ENCODE measurements around the gene DPY19L2. TPM values are rescaled to one million over a fixed set of nuclear protein-coding genes. Genes with fewer than 3 reads are reported as not detected.
"Not testable (repeated sequence)": the region's sequence is repeated elsewhere in the genome, so short reads cannot be mapped to it uniquely, and the experiment has no call there.

The DPY19L2 gene
- polyA plus RNA-seq, 5 donors: 17.3 to 29.0 (median 27.4) TPM

- not testable (repeated sequence) for DNase-seq
These were observed 129.6 kb downstream of the DPY19L2 start for GRCh38 chr12:63538656-63539055.

DNA sequence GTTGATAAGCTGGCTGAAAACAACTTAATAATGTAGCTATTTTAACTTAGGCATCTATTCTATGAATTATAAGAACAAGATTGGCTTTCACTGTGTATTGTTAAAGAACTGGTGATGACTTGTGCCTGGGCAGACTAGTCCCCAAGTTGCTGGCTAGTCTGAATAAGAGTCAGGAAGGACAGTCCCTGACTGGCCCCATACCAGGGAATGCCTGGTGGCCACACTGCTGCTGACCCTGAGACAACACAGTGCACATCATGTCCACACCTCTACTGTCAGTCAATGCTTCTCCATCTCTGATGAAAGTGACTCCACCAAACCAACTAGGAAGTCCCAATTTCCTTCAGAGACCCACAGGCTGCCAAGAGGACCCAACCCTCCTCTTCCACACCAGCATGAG lies 130.5 kb downstream of the DPY19L2 start:
- DNase-seq: not testable (repeated sequence)

- not testable (repeated sequence) for DNase-seq
These were observed 138.7 kb downstream of the DPY19L2 start for GRCh38 chr12:63529641-63530040.

DNA sequence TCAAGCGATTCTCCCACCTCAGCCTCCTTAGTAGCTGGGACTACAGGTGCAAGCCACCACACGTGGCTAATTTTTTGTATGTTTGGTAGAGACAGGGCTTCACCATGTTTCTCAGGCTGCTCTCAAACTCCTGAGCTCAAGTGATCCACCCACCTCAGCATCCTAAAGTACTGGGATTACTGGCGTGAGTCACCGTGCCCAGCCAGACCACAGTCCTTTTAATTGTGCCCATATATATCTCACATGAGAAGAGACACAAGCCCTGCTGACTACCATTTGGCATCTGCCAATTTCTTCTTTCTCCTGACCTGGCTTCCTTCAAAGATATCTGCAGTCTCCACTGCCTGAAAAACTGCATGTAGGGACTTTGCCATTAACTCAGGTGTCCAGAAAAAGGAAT lies 142.5 kb downstream of the DPY19L2 start:
- no peak for DNase-seq

DNA sequence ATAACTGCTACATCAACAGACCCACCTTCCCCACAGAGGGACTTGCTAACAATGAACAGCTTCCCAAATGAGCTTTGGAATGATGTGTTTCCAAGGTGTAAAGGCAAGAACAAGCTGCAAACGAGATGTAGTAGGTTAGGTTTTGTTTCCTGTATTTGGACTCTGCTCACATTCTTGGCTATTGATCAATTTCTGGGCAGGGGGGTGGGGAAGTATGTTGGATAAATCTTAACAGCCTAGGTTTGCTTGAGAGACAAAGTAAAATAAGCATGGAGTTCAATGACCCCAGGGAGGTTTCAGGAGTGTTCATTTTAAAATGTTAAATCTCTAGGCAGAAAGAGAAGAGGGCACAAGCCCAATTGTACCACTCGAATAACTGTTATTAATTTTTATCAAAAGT lies 146.6 kb downstream of the DPY19L2 start:
- no peak for DNase-seq

Other genes with a start within 250 kb of the DPY19L2 start
- 10 to 100 TPM; 23.6 to 28.1 (median 24.1) TPM for gene RXYLT1, start 111.4 kb upstream of the DPY19L2 start, polyA plus RNA-seq (ENCODE audit: insufficient read depth in 1 of 5, insufficient read length in 5 of 5, low replicate concordance in 1 of 5)
- 10 to 100 TPM in 2 of 5 donors, 1 to 10 TPM in 3; 7.7 to 11.0 (median 9.1) TPM for gene SRGAP1, start 176.2 kb upstream of the DPY19L2 start, polyA plus RNA-seq (ENCODE audit: insufficient read depth in 1 of 5, insufficient read length in 5 of 5, low replicate concordance in 1 of 5)